Gastrocnemius medialis (tissue), 4 donors: Measurements from ENCODE around the gene LAMC1. TPM values are rescaled to one million over a fixed set of nuclear protein-coding genes. Genes with fewer than 3 reads are reported as not detected.

ENCODE experiments used
- ATAC-seq, 2 donors: fragments of 150-250 bp; one replicate each; pipeline ENCODE4 v1.9.1; 2016
- DNase-seq, 2 donors: peaks; one replicate each; pipeline ENCODE4 v3.0.0-alpha.2; 2019
- H3K27ac ChIP-seq, 4 donors: fragments of 200-600 bp; sonication (generic); 1 replicate in 1 of 4; 2 replicates in 3 of 4; pipeline ENCODE4 v1.5.1; 2016 to 2018; ENCODE audit warnings: mild to moderate bottlenecking in 2 of 4, moderate library complexity in 1 of 4
- H3K27me3 ChIP-seq, 3 donors: fragments of 200-600 bp; sonication (generic) in 2 of 3; 1 replicate in 1 of 3; 2 replicates in 2 of 3; pipeline versions ENCODE4 v1.5.1 to v1.6.0; 2016 to 2019; ENCODE audit warnings: mild to moderate bottlenecking in 1 of 3, moderate library complexity in 1 of 3
- H3K36me3 ChIP-seq, 2 donors: fragments of 200-600 bp; sonication (generic) in 1 of 2; one replicate each; pipeline ENCODE4 v1.5.1; 2017 to 2018
- H3K4me1 ChIP-seq, 2 donors: fragments of 200-600 bp; sonication (generic) in 1 of 2; one replicate each; pipeline ENCODE4 v1.5.1; 2016 to 2017; ENCODE audit warnings: mild to moderate bottlenecking in 2 of 2
- H3K4me3 ChIP-seq, 4 donors: fragments of 200-600 bp; sonication (generic) in 3 of 4; 1 replicate in 1 of 4; 2 replicates in 3 of 4; pipeline ENCODE4 v1.5.1; 2016 to 2019; ENCODE audit warnings: mild to moderate bottlenecking in 2 of 4
- H3K9me3 ChIP-seq, 3 donors: fragments of 200-600 bp; sonication (generic) in 2 of 3; 1 replicate in 1 of 3; 2 replicates in 2 of 3; pipeline ENCODE4 v1.5.1; 2016 to 2019
- CTCF ChIP-seq, 5 experiments: fragments of 450-650 bp in 3 of 5; fragments of 200-600 bp in 2 of 5; sonication (generic) in 2 of 5; IDR thresholded peaks in 4 of 5; conservative IDR thresholded peaks in 1 of 5; 1 replicate in 4 of 5; 2 replicates in 1 of 5; pipeline ENCODE4 v1.5.1; 2016 to 2019; ENCODE audit warnings: antibody characterized with exemption in 5 of 5, mild to moderate bottlenecking in 3 of 5, moderate library complexity in 3 of 5
- POLR2A ChIP-seq, 2 donors: fragments of 450-650 bp; IDR thresholded peaks; one replicate each; pipeline ENCODE4 v1.6.1; 2017; ENCODE audit warnings: antibody characterized with exemption in 2 of 2, mild to moderate bottlenecking in 2 of 2, moderate library complexity in 2 of 2
- in situ Hi-C, 4 donors: fragments of 200-750 bp; cut with MboI; loops; one replicate each; pipeline versions ENCODE4 v1.15.0 to v1.8.0; 2017; ENCODE audit warnings: low sequenced_read_pairs in 4 of 4
- intact Hi-C: fragments of 100-400 bp; cut with DNase I; formaldehyde crosslinking; loops from one replicate; pipeline ENCODE4 v1.15.1; 2023; ENCODE audit warnings: low total_unique reads
- total RNA-seq, 4 donors: library from RNA; depleted of rRNA; stranded (reverse); fragments of >200 nt; gene quantifications; one replicate each; pipeline versions ENCODE4 v1.1.0 to v1.2.3, GENCODE V29; 2016

Gene LAMC1
- total RNA-seq, 4 donors from 2014 or later: 96.1 to 161 (median 135) TPM

GRCh38 chr1:183186841-183187240 is 163.6 kb downstream of the LAMC1 start:
- ATAC-seq (no peak), DNase-seq (no peak)
- TF ChIP-seq POLR2A (IDR thresholded peaks at IDR 0.05): no peak
- no peak for TF ChIP-seq CTCF (IDR thresholded peaks at IDR 0.05 in 4 of 5, conservative IDR thresholded peaks at IDR 0.05 in 1 of 5)
- H3K4me3 ChIP-seq: no peak overlapping the region
- no peaks in the 10 kb centered on the region for H3K36me3 ChIP-seq
- H3K27me3 ChIP-seq: no peaks in the 10 kb centered on the region
- H3K27ac ChIP-seq: no peak overlapping the region
- in situ Hi-C loops: no loop called here
- intact Hi-C loops: no loop called here
- no peaks in the 10 kb centered on the region for H3K9me3 ChIP-seq
- H3K4me1 ChIP-seq: no peaks in the 10 kb centered on the region

DNA sequence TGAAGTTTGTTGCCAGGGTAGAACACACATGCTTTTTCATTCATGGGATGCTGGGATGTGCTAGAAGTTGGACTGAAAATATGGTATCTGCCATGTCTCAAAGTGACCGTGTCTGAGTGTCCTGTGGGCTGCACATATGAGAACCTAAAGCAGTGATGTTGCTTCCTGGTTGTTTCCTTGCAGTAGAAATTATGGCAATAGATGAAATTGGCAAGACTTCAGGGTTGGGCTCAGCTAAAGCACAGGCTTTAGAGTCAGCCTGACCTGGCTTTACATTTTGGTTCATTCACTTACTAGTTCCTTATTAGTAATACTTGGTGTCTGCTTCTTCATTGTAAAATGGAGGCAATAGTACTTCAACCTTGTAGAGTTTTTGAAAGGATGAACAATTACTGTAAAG is 165.0 kb downstream of the LAMC1 start:
- ATAC-seq (no peak), DNase-seq (no peak)
- in situ Hi-C loops: no loop called here
- no peak for TF ChIP-seq CTCF (IDR thresholded peaks at IDR 0.05 in 4 of 5, conservative IDR thresholded peaks at IDR 0.05 in 1 of 5)
- no peak for TF ChIP-seq POLR2A (IDR thresholded peaks at IDR 0.05)
- intact Hi-C loops: no loop called here
- no peaks in the 10 kb centered on the region for H3K27me3 ChIP-seq
- H3K4me1 ChIP-seq: no peaks in the 10 kb centered on the region
- no peaks in the 10 kb centered on the region for H3K36me3 ChIP-seq
- no peak overlapping the region for H3K4me3 ChIP-seq
- H3K27ac ChIP-seq: no peak overlapping the region
- H3K9me3 ChIP-seq: no peaks in the 10 kb centered on the region

DNA sequence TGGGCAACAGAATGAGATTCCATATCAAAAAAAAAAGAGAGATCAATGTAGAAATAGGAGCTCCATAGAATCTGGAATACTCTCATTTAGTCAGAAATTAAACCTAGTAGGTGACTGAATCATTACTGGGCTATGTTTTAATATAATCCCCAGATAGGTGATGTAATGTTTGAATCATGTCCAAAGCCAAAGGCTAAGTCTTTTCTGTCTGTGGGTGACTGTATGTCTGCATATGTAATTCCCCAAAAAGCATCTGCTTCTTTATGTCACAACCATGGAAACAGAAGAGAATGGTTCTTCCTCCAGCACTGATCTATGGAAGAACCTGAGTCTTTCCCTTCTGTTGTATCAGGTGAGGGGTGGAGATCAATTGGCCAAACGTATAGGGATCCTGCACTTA is 168.6 kb downstream of the LAMC1 start:
- Histone ChIP-seq H3K4me3 (no peak overlapping the region), H3K9me3 (no peaks in the 10 kb centered on the region), H3K27ac (no peak overlapping the region), H3K4me1 (no peaks in the 10 kb centered on the region), H3K36me3 (no peaks in the 10 kb centered on the region), H3K27me3 (no peaks in the 10 kb centered on the region)
- DNase-seq: no peak
- intact Hi-C loops (no loop called here), in situ Hi-C loops (no loop called here)
- no peak for ATAC-seq
- TF ChIP-seq CTCF (IDR thresholded peaks at IDR 0.05 in 4 of 5, conservative IDR thresholded peaks at IDR 0.05 in 1 of 5) (no peak), POLR2A (IDR thresholded peaks at IDR 0.05) (no peak)

GRCh38 chr1:183193963-183194525 is 170.8 kb downstream of the LAMC1 start:
- Histone ChIP-seq H3K9me3 (no peaks in the 10 kb centered on the region), H3K4me1 (no peaks in the 10 kb centered on the region), H3K27me3 (no peaks in the 10 kb centered on the region), H3K36me3 (no peaks in the 10 kb centered on the region), H3K27ac (no peak overlapping the region), H3K4me3 (no peak overlapping the region)
- ATAC-seq (no peak), DNase-seq (no peak)
- TF ChIP-seq POLR2A (IDR thresholded peaks at IDR 0.05) (no peak), CTCF (IDR thresholded peaks at IDR 0.05 in 4 of 5, conservative IDR thresholded peaks at IDR 0.05 in 1 of 5) (no peak)
- in situ Hi-C loops (no loop called here), intact Hi-C loops (no loop called here)

- in situ Hi-C loops: no loop called here
- ATAC-seq: no peak
- no peak for TF ChIP-seq CTCF (IDR thresholded peaks at IDR 0.05 in 4 of 5, conservative IDR thresholded peaks at IDR 0.05 in 1 of 5)
- TF ChIP-seq POLR2A (IDR thresholded peaks at IDR 0.05): no peak
Measured at GRCh38 chr1:183194527-183195141, 171.4 kb downstream of the LAMC1 start.

More at GRCh38 chr1:183194527-183195141, 171.4 kb downstream of the LAMC1 start:
- intact Hi-C loops: no loop called here
- H3K4me1 ChIP-seq: no peaks in the 10 kb centered on the region
- no peak overlapping the region for H3K27ac ChIP-seq
- no peak for DNase-seq
- no peaks in the 10 kb centered on the region for H3K27me3 ChIP-seq
- H3K36me3 ChIP-seq: no peaks in the 10 kb centered on the region
- H3K4me3 ChIP-seq: no peak overlapping the region
- H3K9me3 ChIP-seq: no peaks in the 10 kb centered on the region
